ENCODE results near the gene ZNF808. TPM values are rescaled to one million over a fixed set of nuclear protein-coding genes. Genes with fewer than 3 reads are reported as not detected.
"Not testable (repeated sequence)": the region's sequence is repeated elsewhere in the genome, so short reads cannot be mapped to it uniquely, and the experiment has no call there.

The ZNF808 gene
- total RNA-seq, 5 donors from 2014 or later (not counting 1 experiment from before 2014, with no cell fraction given), result 26.5 to 46.7 (median 41.3) TPM

GRCh38 chr19:52558732-52559445 is 31.4 kb downstream of the ZNF808 start:
- H3K9me3 Mint-ChIP-seq, result peaks cover 16 to 59% (median 47%) of the 10 kb centered on the region in 3 donors
- H3K4me1 Mint-ChIP-seq; H3K27me3 ChIP-seq (replicated peaks in 1 of 2; ENCODE audit: control insufficient read depth in 2 of 2, extremely low read depth in 1 of 2, insufficient read depth in 2 of 2, low read length in 1 of 2); CTCF ChIA-PET; ATAC-seq (replicated peaks in 1 of 4); H3K27ac Mint-ChIP-seq; H3K4me3 ChIP-seq (ENCODE audit: control insufficient read depth in 1 of 2, extremely low read depth in 1 of 2, low read length in 1 of 2); H3K27me3 Mint-ChIP-seq; H3K4me3 Mint-ChIP-seq; H3K4me1 ChIP-seq (ENCODE audit: control insufficient read depth in 1 of 2, extremely low read depth in 1 of 2, insufficient read depth in 2 of 2, low read length in 2 of 2); POLR2A ChIA-PET; DNase-seq; H3K27ac ChIP-seq (ENCODE audit: low read length): not testable (repeated sequence)
- H3K9me3 ChIP-seq, result peaks cover 13% of the 10 kb centered on the region
- WGBS (ENCODE audit: insufficient coverage), result no CpG with 5 or more reads among the region's 5 CpGs
- H3K36me3 Mint-ChIP-seq, result peaks cover 72% of the 10 kb centered on the region
- peaks cover 14 to 26% of the 10 kb centered on the region in 2 donors for H3K36me3 ChIP-seq (ENCODE audit: control insufficient read depth in 2 of 2, extremely low read depth in 1 of 2, insufficient read depth in 1 of 2, low read length in 1 of 2)

- POLR2A ChIA-PET, result not testable (repeated sequence)
- H3K9me3 Mint-ChIP-seq, result peaks cover 5 to 55% (median 40%) of the 10 kb centered on the region in 3 donors
Observed at GRCh38 chr19:52561611-52562010, 34.1 kb downstream of the ZNF808 start.

GRCh38 chr19:52566121-52566520 is 38.7 kb downstream of the ZNF808 start:
- Mint-ChIP-seq H3K36me3 (peaks cover 46% of the 10 kb centered on the region), H3K4me1 (peaks cover 8 to 19% (median 16%) of the 10 kb centered on the region in 3 donors), H3K4me3 (no peak overlapping the region), H3K27ac (no peak overlapping the region), H3K27me3 (no peaks in the 10 kb centered on the region), H3K9me3 (peaks cover 0 to 39% (median 22%) of the 10 kb centered on the region in 3 donors)
- H3K36me3 ChIP-seq (ENCODE audit: control insufficient read depth in 2 of 2, extremely low read depth in 1 of 2, insufficient read depth in 1 of 2, low read length in 1 of 2), result peaks cover 4 to 6% of the 10 kb centered on the region in 2 donors
- DNase-seq, result no peak
- ChIA-PET POLR2A (no interaction called here), CTCF (no interaction called here)
- no peaks in the 10 kb centered on the region for H3K27me3 ChIP-seq (replicated peaks in 1 of 2; ENCODE audit: control insufficient read depth in 2 of 2, extremely low read depth in 1 of 2, insufficient read depth in 2 of 2, low read length in 1 of 2)
- WGBS (ENCODE audit: insufficient coverage), result no CpG with 5 or more reads among the region's 6 CpGs
- no peaks in the 10 kb centered on the region for H3K9me3 ChIP-seq
- H3K27ac ChIP-seq (ENCODE audit: low read length), result no peak overlapping the region
- H3K4me3 ChIP-seq (ENCODE audit: control insufficient read depth in 1 of 2, extremely low read depth in 1 of 2, low read length in 1 of 2), result no peak overlapping the region
- ATAC-seq (replicated peaks in 1 of 4), result no peak
- peaks cover 6 to 11% of the 10 kb centered on the region in 2 experiments for H3K4me1 ChIP-seq (ENCODE audit: control insufficient read depth in 1 of 2, extremely low read depth in 1 of 2, insufficient read depth in 2 of 2, low read length in 2 of 2)

More at GRCh38 chr19:52561611-52562010, 34.1 kb downstream of the ZNF808 start:
- peaks cover 14 to 17% of the 10 kb centered on the region in 2 donors for H3K36me3 ChIP-seq (ENCODE audit: control insufficient read depth in 2 of 2, extremely low read depth in 1 of 2, insufficient read depth in 1 of 2, low read length in 1 of 2)
- H3K4me1 Mint-ChIP-seq; ATAC-seq (replicated peaks in 1 of 4); H3K27me3 Mint-ChIP-seq; H3K4me3 ChIP-seq (ENCODE audit: control insufficient read depth in 1 of 2, extremely low read depth in 1 of 2, low read length in 1 of 2); CTCF ChIA-PET; H3K9me3 ChIP-seq; H3K4me1 ChIP-seq (ENCODE audit: control insufficient read depth in 1 of 2, extremely low read depth in 1 of 2, insufficient read depth in 2 of 2, low read length in 2 of 2); H3K27ac ChIP-seq (ENCODE audit: low read length); H3K27me3 ChIP-seq (replicated peaks in 1 of 2; ENCODE audit: control insufficient read depth in 2 of 2, extremely low read depth in 1 of 2, insufficient read depth in 2 of 2, low read length in 1 of 2); DNase-seq; H3K27ac Mint-ChIP-seq; H3K4me3 Mint-ChIP-seq: not testable (repeated sequence)
- peaks cover 67% of the 10 kb centered on the region for H3K36me3 Mint-ChIP-seq
- 100% methylated on average over 1 of the region's 8 CpGs for WGBS (ENCODE audit: insufficient coverage)

GRCh38 chr19:52566588-52566987 is 39.1 kb downstream of the ZNF808 start:
- peaks cover 0 to 38% (median 22%) of the 10 kb centered on the region in 3 donors for H3K9me3 Mint-ChIP-seq

GRCh38 chr19:52567921-52568320 is 40.5 kb downstream of the ZNF808 start:
- Histone ChIP-seq H3K9me3 (no peaks in the 10 kb centered on the region), H3K27me3 (replicated peaks in 1 of 2; ENCODE audit: control insufficient read depth in 2 of 2, extremely low read depth in 1 of 2, insufficient read depth in 2 of 2, low read length in 1 of 2) (no peaks in the 10 kb centered on the region), H3K36me3 (ENCODE audit: control insufficient read depth in 2 of 2, extremely low read depth in 1 of 2, insufficient read depth in 1 of 2, low read length in 1 of 2) (peaks cover 0 to 12% of the 10 kb centered on the region in 2 donors), H3K4me1 (ENCODE audit: control insufficient read depth in 1 of 2, extremely low read depth in 1 of 2, insufficient read depth in 2 of 2, low read length in 2 of 2) (peaks cover 7 to 16% of the 10 kb centered on the region in 2 experiments), H3K4me3 (ENCODE audit: control insufficient read depth in 1 of 2, extremely low read depth in 1 of 2, low read length in 1 of 2) (no peak overlapping the region), H3K27ac (ENCODE audit: low read length) (no peak overlapping the region)
- CTCF ChIA-PET, result interaction anchor here in 1 of 2 donors (0.7 kb wide), 1 partner anchor 120 kb away, joined by 7 read pairs; no protein-coding TSS in a partner anchor
- ATAC-seq (replicated peaks in 1 of 4) (no peak), DNase-seq (no peak)
- Mint-ChIP-seq H3K9me3 (peaks cover 0 to 40% (median 25%) of the 10 kb centered on the region in 3 donors), H3K27ac (no peak overlapping the region), H3K4me3 (no peak overlapping the region), H3K4me1 (peaks cover 24 to 35% (median 28%) of the 10 kb centered on the region in 3 donors), H3K36me3 (peaks cover 52% of the 10 kb centered on the region), H3K27me3 (no peaks in the 10 kb centered on the region)
- POLR2A ChIA-PET, result no interaction called here
- over 99% methylated on average over 12 of the region's 14 CpGs for WGBS (ENCODE audit: insufficient coverage)

More at GRCh38 chr19:52566588-52566987, 39.1 kb downstream of the ZNF808 start:
- no peak overlapping the region for H3K27ac Mint-ChIP-seq
- Histone ChIP-seq H3K4me3 (ENCODE audit: control insufficient read depth in 1 of 2, extremely low read depth in 1 of 2, low read length in 1 of 2) (no peak overlapping the region), H3K27me3 (replicated peaks in 1 of 2; ENCODE audit: control insufficient read depth in 2 of 2, extremely low read depth in 1 of 2, insufficient read depth in 2 of 2, low read length in 1 of 2) (no peaks in the 10 kb centered on the region), H3K9me3 (no peaks in the 10 kb centered on the region), H3K27ac (ENCODE audit: low read length) (no peak overlapping the region), H3K36me3 (ENCODE audit: control insufficient read depth in 2 of 2, extremely low read depth in 1 of 2, insufficient read depth in 1 of 2, low read length in 1 of 2) (peaks cover 0 to 6% of the 10 kb centered on the region in 2 donors), H3K4me1 (ENCODE audit: control insufficient read depth in 1 of 2, extremely low read depth in 1 of 2, insufficient read depth in 2 of 2, low read length in 2 of 2) (peaks cover 7 to 16% of the 10 kb centered on the region in 2 experiments)
- ChIA-PET CTCF (no interaction called here), POLR2A (no interaction called here)
- ATAC-seq (replicated peaks in 1 of 4), result no peak
- H3K4me3 Mint-ChIP-seq, result no peak overlapping the region
- H3K36me3 Mint-ChIP-seq, result peaks cover 48% of the 10 kb centered on the region
- no peaks in the 10 kb centered on the region for H3K27me3 Mint-ChIP-seq
- no CpG with 5 or more reads among the region's 2 CpGs for WGBS (ENCODE audit: insufficient coverage)
- H3K4me1 Mint-ChIP-seq, result peaks cover 13 to 24% (median 18%) of the 10 kb centered on the region in 3 donors
- DNase-seq, result no peak

GRCh38 chr19:52569638-52569999 is 42.2 kb downstream of the ZNF808 start:
- peak overlapping the region; percentile 87 to 97 (median 90) for H3K4me3 Mint-ChIP-seq
- peaks cover 26 to 43% (median 34%) of the 10 kb centered on the region in 3 donors for H3K4me1 Mint-ChIP-seq
- H3K9me3 Mint-ChIP-seq, result peaks cover 0 to 38% (median 31%) of the 10 kb centered on the region in 3 donors
- CTCF ChIA-PET; H3K27me3 Mint-ChIP-seq; H3K9me3 ChIP-seq; POLR2A ChIA-PET; H3K27me3 ChIP-seq (replicated peaks in 1 of 2; ENCODE audit: control insufficient read depth in 2 of 2, extremely low read depth in 1 of 2, insufficient read depth in 2 of 2, low read length in 1 of 2); H3K27ac ChIP-seq (ENCODE audit: low read length): not testable (repeated sequence)
- H3K36me3 Mint-ChIP-seq, result peaks cover 54% of the 10 kb centered on the region
- H3K36me3 ChIP-seq (ENCODE audit: control insufficient read depth in 2 of 2, extremely low read depth in 1 of 2, insufficient read depth in 1 of 2, low read length in 1 of 2), result peaks cover 10 to 19% of the 10 kb centered on the region in 2 donors
- 30% methylated on average over 4 of the region's 13 CpGs for WGBS (ENCODE audit: insufficient coverage)
- ATAC-seq (replicated peaks in 1 of 4) (peak in 2 of 4 experiments; percentile 1 to 2), DNase-seq (peak in 4 of 35 experiments; percentile 0 to 6 (median 2))
- H3K4me3 ChIP-seq (ENCODE audit: control insufficient read depth in 1 of 2, extremely low read depth in 1 of 2, low read length in 1 of 2), result peak overlapping the region; percentile 65
- H3K4me1 ChIP-seq (ENCODE audit: control insufficient read depth in 1 of 2, extremely low read depth in 1 of 2, insufficient read depth in 2 of 2, low read length in 2 of 2), result peaks cover 7 to 16% of the 10 kb centered on the region in 2 experiments
- H3K27ac Mint-ChIP-seq, result peak overlapping the region; percentile 91
